SK-N-MC (cell line): Measurements from ENCODE around the gene DAPK1.

ENCODE experiments used
- DNase-seq: peaks from one replicate; pipeline ENCODE4 v3.0.0-alpha.2; 2011; ENCODE audit warnings: low read depth, low spot score
- H3K27ac ChIP-seq: fragments of 200-600 bp; sonication (generic); 2 replicates; pipeline ENCODE4 v1.5.1; 2016; ENCODE audit warnings: mixed run types
- H3K36me3 ChIP-seq: fragments of 200-600 bp; sonication (generic); 2 replicates; pipeline ENCODE4 v1.6.1; 2017; ENCODE audit warnings: antibody characterized with exemption, low read length, mixed read lengths; ENCODE audit not compliant: insufficient read depth
- H3K4me3 ChIP-seq: fragments of 200-600 bp; sonication (generic); 2 replicates; pipeline ENCODE4 v1.5.1; 2016
- H3K9ac ChIP-seq: fragments of 200-600 bp; sonication (generic); 2 replicates; pipeline ENCODE4 v1.8.0; 2017; ENCODE audit warnings: mixed run types, mixed read lengths; ENCODE audit not compliant: insufficient read length
- H3K9me3 ChIP-seq: fragments of 200-600 bp; sonication (generic); 2 replicates; pipeline ENCODE4 v1.6.1; 2017; ENCODE audit warnings: low read depth, mild to moderate bottlenecking, antibody characterized with exemption, low read length, moderate library complexity, mixed read lengths
- EZH2 ChIP-seq: fragments of 200-600 bp; sonication (generic); IDR thresholded peaks from one replicate; pipeline ENCODE4 v1.6.1; 2017; ENCODE audit warnings: antibody characterized with exemption
- FOXP2 ChIP-seq: optimal IDR thresholded peaks from 2 replicates; pipeline ENCODE3; 2011; ENCODE audit warnings: mild to moderate bottlenecking, moderate library complexity; ENCODE audit not compliant: insufficient read depth; ENCODE audit errors: extremely low read length, control extremely low read depth
- POLR2AphosphoS5 ChIP-seq: IDR thresholded peaks from 2 replicates; pipeline ENCODE4 v1.6.1; 2012; ENCODE audit warnings: mild to moderate bottlenecking, low read depth, low read length, borderline replicate concordance

Gene DAPK1

GRCh38 chr9:87603854-87604490, 106.3 kb downstream of the DAPK1 start:
- no peak overlapping the region for H3K4me3 ChIP-seq
- no peaks in the 10 kb centered on the region for H3K9me3 ChIP-seq
- TF ChIP-seq FOXP2, result no peak
- TF ChIP-seq EZH2, result no peak
- TF ChIP-seq POLR2AphosphoS5, result no peak
- H3K9ac ChIP-seq, result no peak overlapping the region
- H3K36me3 ChIP-seq, result peaks cover 22% of the 10 kb centered on the region
- H3K27ac ChIP-seq, result peak overlapping the region; percentile 40; the same call in 1 of the 2 replicates
- DNase-seq, result no peak

GRCh38 chr9:87604886-87605588, 107.4 kb downstream of the DAPK1 start:
- Histone ChIP-seq H3K36me3 (peaks cover 24% of the 10 kb centered on the region), H3K9ac (no peak overlapping the region), H3K9me3 (no peaks in the 10 kb centered on the region), H3K4me3 (peak overlapping the region; percentile 8; the same call in 1 of the 2 replicates), H3K27ac (peak overlapping the region; percentile 69; the same call in 1 of the 2 replicates)
- DNase-seq, result no peak
- TF ChIP-seq POLR2AphosphoS5 (no peak), FOXP2 (no peak), EZH2 (no peak)

- Histone ChIP-seq H3K9me3 (no peaks in the 10 kb centered on the region), H3K27ac (peak overlapping the region; percentile 69; the same call in 1 of the 2 replicates), H3K4me3 (peak overlapping the region; percentile 19; the same call in 1 of the 2 replicates), H3K9ac (no peak overlapping the region), H3K36me3 (peaks cover 24% of the 10 kb centered on the region)
- TF ChIP-seq POLR2AphosphoS5 (no peak), FOXP2 (no peak), EZH2 (no peak)
- DNase-seq, result no peak
Observed at GRCh38 chr9:87605676-87606075, 108.0 kb downstream of the DAPK1 start.

GRCh38 chr9:87606841-87607521, 109.3 kb downstream of the DAPK1 start:
- no peak overlapping the region; the same call in 1 of the 2 replicates for H3K4me3 ChIP-seq
- peak overlapping the region; percentile 72; the same call in 1 of the 2 replicates for H3K27ac ChIP-seq
- H3K9ac ChIP-seq, result no peak overlapping the region
- H3K36me3 ChIP-seq, result peaks cover 31% of the 10 kb centered on the region
- no peaks in the 10 kb centered on the region for H3K9me3 ChIP-seq
- peak; percentile 35 for DNase-seq
- TF ChIP-seq FOXP2, result no peak
- TF ChIP-seq EZH2, result no peak
- no peak for TF ChIP-seq POLR2AphosphoS5

- Histone ChIP-seq H3K27ac (no peak overlapping the region), H3K4me3 (no peak overlapping the region), H3K9me3 (no peaks in the 10 kb centered on the region), H3K9ac (no peak overlapping the region), H3K36me3 (peaks cover 40% of the 10 kb centered on the region)
- TF ChIP-seq EZH2 (no peak), POLR2AphosphoS5 (no peak), FOXP2 (no peak)
- DNase-seq, result no peak
Observed at GRCh38 chr9:87607859-87608258, 110.2 kb downstream of the DAPK1 start.

GRCh38 chr9:87609002-87609401, 111.3 kb downstream of the DAPK1 start:
- Histone ChIP-seq H3K9ac (no peak overlapping the region), H3K36me3 (peaks cover 52% of the 10 kb centered on the region), H3K9me3 (no peaks in the 10 kb centered on the region), H3K27ac (no peak overlapping the region), H3K4me3 (no peak overlapping the region)
- no peak for TF ChIP-seq FOXP2
- no peak for TF ChIP-seq EZH2
- no peak for TF ChIP-seq POLR2AphosphoS5
- no peak for DNase-seq

- Histone ChIP-seq H3K9me3 (no peaks in the 10 kb centered on the region), H3K9ac (no peak overlapping the region), H3K27ac (no peak overlapping the region; the same call in 1 of the 2 replicates), H3K36me3 (peaks cover 56% of the 10 kb centered on the region), H3K4me3 (no peak overlapping the region)
- TF ChIP-seq POLR2AphosphoS5 (no peak), EZH2 (no peak), FOXP2 (no peak)
- DNase-seq, result no peak
Observed at GRCh38 chr9:87609486-87609885, 111.8 kb downstream of the DAPK1 start.
